CD4-positive, CD25-positive, alpha-beta regulatory T cell (primary cell): Measurements from ENCODE around the gene EPS8L3. TPM values are rescaled to one million over a fixed set of nuclear protein-coding genes. Genes with fewer than 3 reads are reported as not detected.
A peak's percentile ranks its signal among the peaks of the same experiment; 100 is the strongest.

Experiments
- ATAC-seq, 2 donors: fragments of 150-1000 bp; cut with Tn5 transposase; one replicate each; pipeline ENCODE4 v1.10.0; 2021; ENCODE audit warnings: low read depth in 2 of 2, moderate number of reproducible peaks in 2 of 2, moderate library complexity in 1 of 2
- DNase-seq, 3 donors: peaks; one replicate each; pipeline versions ENCODE4 v3.0.0 to v3.0.0-alpha.2; 2012 to 2022; ENCODE audit warnings: mixed read lengths in 1 of 3
- H3K27ac ChIP-seq: one replicate; pipeline ENCODE4 v1.7.0; 2013; ENCODE audit warnings: mild to moderate bottlenecking, low read length; ENCODE audit not compliant: insufficient read depth, poor library complexity, severe bottlenecking
- H3K27me3 ChIP-seq: one replicate; pipeline ENCODE4 v1.7.0; 2013; ENCODE audit warnings: low read length; ENCODE audit not compliant: control insufficient read depth, insufficient read depth
- H3K36me3 ChIP-seq: one replicate; pipeline ENCODE4 v1.7.0; 2013; ENCODE audit warnings: mild to moderate bottlenecking, low read length, moderate library complexity; ENCODE audit not compliant: control insufficient read depth, insufficient read depth
- H3K4me1 ChIP-seq: 2 replicates; pipeline ENCODE4 v1.7.0; 2013; ENCODE audit warnings: mild to moderate bottlenecking, low read length; ENCODE audit not compliant: insufficient read depth, control insufficient read depth, poor library complexity, severe bottlenecking
- H3K4me3 ChIP-seq: one replicate; pipeline ENCODE4 v1.7.0; 2013; ENCODE audit warnings: low read depth, mild to moderate bottlenecking, low read length, moderate library complexity
- H3K9me3 ChIP-seq, 2 experiments: 1 replicate in 1 of 2; 2 replicates in 1 of 2; pipeline ENCODE4 v1.7.0; 2013; ENCODE audit warnings: low read length in 2 of 2, mild to moderate bottlenecking in 1 of 2, moderate library complexity in 1 of 2; ENCODE audit not compliant: control insufficient read depth in 2 of 2
- H3K27ac Mint-ChIP-seq, 3 donors: one replicate each; pipeline ENCODE4 v1.8.0; 2020 to 2022; ENCODE audit warnings: mild to moderate bottlenecking in 3 of 3, mixed read lengths in 3 of 3, moderate library complexity in 2 of 3
- H3K27me3 Mint-ChIP-seq: one replicate; pipeline ENCODE4 v1.8.0; 2022; ENCODE audit warnings: mild to moderate bottlenecking, mixed read lengths
- H3K36me3 Mint-ChIP-seq: one replicate; pipeline ENCODE4 v1.8.0; 2020; ENCODE audit warnings: mixed read lengths
- H3K4me1 Mint-ChIP-seq, 4 donors: one replicate each; pipeline ENCODE4 v1.8.0; 2020 to 2022; ENCODE audit warnings: mixed read lengths in 4 of 4, mild to moderate bottlenecking in 1 of 4
- H3K4me3 Mint-ChIP-seq, 4 donors: one replicate each; pipeline ENCODE4 v1.8.0; 2020 to 2022; ENCODE audit warnings: mild to moderate bottlenecking in 4 of 4, mixed read lengths in 4 of 4, moderate library complexity in 3 of 4
- H3K9me3 Mint-ChIP-seq, 7 donors: one replicate each; pipeline ENCODE4 v1.8.0; 2020 to 2022; ENCODE audit warnings: mixed read lengths in 7 of 7, mild to moderate bottlenecking in 3 of 7, moderate library complexity in 2 of 7
- polyA plus RNA-seq, 4 donors: library from polyadenylated mRNA; unstranded; fragments of 300-500 nt; fragmentation: Illumina TruSeq; gene quantifications; one replicate each; pipeline ENCODE4 v1.2.3, GENCODE V29; 2021
- total RNA-seq: library from RNA; stranded (reverse); gene quantifications from one replicate; pipeline ENCODE4 v1.2.3, GENCODE V29; 2022

Gene EPS8L3
- total and polyA plus RNA-seq, 5 donors from 2014 or later = not detected

DNA sequence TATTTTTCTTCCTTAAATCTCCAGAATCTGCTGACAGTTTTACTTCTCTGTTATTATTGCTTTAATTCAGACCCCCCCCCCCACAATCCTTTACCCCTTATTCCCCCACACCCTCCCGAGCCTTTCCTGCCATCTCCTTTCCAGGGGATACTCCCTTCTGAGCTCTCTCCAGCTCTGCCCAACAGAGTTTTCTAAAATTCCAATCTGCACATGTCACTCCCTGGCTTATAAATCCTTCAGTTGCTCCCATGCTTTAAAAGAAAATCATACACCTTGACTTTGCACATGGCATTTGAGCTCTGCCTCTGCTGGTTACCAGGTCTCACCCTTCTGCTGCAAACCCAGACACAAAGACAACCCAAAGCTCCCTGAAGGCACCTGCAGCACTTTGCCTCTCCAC is 11.7 kb upstream of the EPS8L3 start:
- Mint-ChIP-seq H3K4me1 (peaks cover 2 to 14% (median 11%) of the 10 kb centered on the region in 4 donors), H3K27ac (no peak overlapping the region), H3K36me3 (no peaks in the 10 kb centered on the region), H3K27me3 (peaks cover 4% of the 10 kb centered on the region), H3K4me3 (no peak overlapping the region), H3K9me3 (peaks cover 0 to under 1% (median 0%) of the 10 kb centered on the region in 7 donors)
- Histone ChIP-seq H3K27me3 (no peaks in the 10 kb centered on the region), H3K27ac (no peak overlapping the region), H3K4me1 (peaks cover 5% of the 10 kb centered on the region), H3K36me3 (no peaks in the 10 kb centered on the region), H3K9me3 (no peaks in the 10 kb centered on the region), H3K4me3 (no peak overlapping the region)
- no peak for ATAC-seq
- no peak for DNase-seq

DNA sequence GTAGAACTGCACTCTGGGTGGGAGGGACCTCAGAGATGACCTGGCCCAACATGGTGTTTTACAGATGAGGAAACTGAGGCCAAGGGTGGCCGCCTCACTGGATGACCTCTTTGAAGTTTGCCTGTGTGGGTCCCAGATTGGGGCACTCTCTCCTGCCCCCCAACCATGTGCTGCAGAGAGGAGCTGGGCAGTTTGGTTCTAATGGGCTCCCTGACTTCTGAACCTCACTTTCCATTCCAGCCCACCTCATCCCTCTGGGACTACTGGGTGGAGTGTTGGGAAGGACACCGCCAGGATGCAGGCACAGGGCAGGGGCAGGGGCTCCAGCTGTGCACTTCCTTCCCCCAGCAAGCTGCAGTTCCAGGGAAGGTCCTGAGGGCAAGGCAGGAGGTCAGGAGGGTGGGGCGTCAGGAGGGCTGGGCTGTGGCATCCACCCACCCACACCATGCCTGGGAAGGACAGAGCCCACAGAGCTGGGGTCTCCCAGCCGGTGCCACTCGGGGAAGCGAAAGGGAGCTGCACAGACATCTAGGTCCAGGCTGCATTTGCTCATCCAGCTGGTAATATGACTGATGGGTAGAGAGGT is 10.3 kb upstream of the EPS8L3 start:
- Histone ChIP-seq H3K4me1 (peaks cover 5% of the 10 kb centered on the region), H3K27ac (no peak overlapping the region), H3K36me3 (no peaks in the 10 kb centered on the region), H3K4me3 (no peak overlapping the region), H3K9me3 (no peaks in the 10 kb centered on the region), H3K27me3 (no peaks in the 10 kb centered on the region)
- Mint-ChIP-seq H3K4me1 (peaks cover 2 to 14% (median 11%) of the 10 kb centered on the region in 4 donors), H3K9me3 (no peaks in the 10 kb centered on the region), H3K4me3 (no peak overlapping the region), H3K36me3 (no peaks in the 10 kb centered on the region), H3K27ac (no peak overlapping the region), H3K27me3 (peaks cover 4% of the 10 kb centered on the region)
- ATAC-seq (no peak), DNase-seq (no peak)

DNA sequence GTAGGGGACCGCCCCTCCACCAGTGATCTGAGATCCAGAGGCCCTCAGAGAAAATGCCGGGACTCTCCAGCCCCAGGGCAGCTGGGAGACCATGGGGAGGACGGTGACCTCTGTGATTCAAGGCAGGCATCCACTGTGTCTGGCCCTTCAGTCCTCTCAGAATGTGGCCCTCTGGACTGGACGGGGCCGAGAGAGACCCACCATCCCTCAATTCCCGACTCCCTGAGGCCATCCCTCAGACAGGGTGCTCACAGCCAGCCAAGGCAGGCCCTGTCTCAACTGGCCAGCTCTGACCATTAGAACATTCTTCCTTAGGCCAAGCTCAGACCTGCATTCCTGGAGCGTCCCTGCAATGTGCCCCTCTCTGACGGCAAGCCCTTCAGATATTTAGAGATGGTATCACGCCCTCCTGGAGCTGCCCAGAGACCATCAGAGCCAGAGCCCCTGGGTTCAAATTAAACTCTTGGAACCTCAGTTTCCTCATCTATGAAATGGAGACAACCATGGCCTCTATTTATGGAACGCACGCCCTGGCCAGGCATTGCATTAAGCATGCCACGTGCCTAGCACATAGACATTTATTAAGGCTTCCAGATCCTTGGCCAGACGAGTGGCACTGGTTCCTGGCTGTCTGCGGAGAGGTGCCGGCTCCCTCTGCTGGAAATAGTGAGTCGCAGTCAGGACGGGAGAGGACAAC is 9.6 kb upstream of the EPS8L3 start:
- peaks cover 2 to 14% (median 11%) of the 10 kb centered on the region in 4 donors for H3K4me1 Mint-ChIP-seq
- no peak overlapping the region for H3K4me3 Mint-ChIP-seq
- no peaks in the 10 kb centered on the region for H3K36me3 Mint-ChIP-seq
- Histone ChIP-seq H3K27ac (no peak overlapping the region), H3K27me3 (no peaks in the 10 kb centered on the region), H3K9me3 (no peaks in the 10 kb centered on the region), H3K4me1 (peaks cover 5% of the 10 kb centered on the region), H3K4me3 (no peak overlapping the region), H3K36me3 (no peaks in the 10 kb centered on the region)
- no peak overlapping the region for H3K27ac Mint-ChIP-seq
- DNase-seq (peak; percentile 44 to 80 (median 66)), ATAC-seq (peak; percentile 81 to 86)
- H3K27me3 Mint-ChIP-seq = peaks cover 4% of the 10 kb centered on the region
- no peaks in the 10 kb centered on the region for H3K9me3 Mint-ChIP-seq

DNA sequence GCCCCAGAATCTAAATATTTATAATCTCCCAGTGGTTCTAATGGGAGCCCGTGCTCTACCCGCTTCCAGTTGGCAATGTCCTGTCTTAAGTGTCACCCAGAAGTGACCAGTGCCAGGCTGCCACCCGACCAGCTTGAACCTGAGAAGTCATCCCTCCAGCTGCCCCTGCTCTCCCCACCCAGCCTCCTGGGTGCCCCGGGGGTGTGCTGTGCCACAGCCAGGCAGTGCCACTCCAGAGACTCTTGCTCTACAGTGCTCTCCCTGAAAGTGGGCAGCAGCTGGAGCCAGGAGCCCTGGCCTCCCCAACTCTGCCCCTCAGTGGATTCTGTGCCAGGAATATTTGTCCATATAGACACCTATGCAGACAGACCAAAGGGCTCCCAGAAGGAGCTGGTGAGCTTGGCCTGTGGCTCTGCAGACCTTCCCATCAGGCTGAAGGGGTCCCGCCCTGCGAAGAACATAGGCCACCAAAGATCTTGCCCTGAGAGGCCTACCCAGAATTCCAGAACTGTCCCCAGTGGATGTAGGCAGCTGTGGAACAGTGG is 9.0 kb upstream of the EPS8L3 start:
- H3K4me1 Mint-ChIP-seq = peaks cover 2 to 14% (median 11%) of the 10 kb centered on the region in 4 donors
- no peak overlapping the region for H3K4me3 Mint-ChIP-seq
- Histone ChIP-seq H3K36me3 (no peaks in the 10 kb centered on the region), H3K27ac (no peak overlapping the region), H3K9me3 (no peaks in the 10 kb centered on the region), H3K4me1 (peaks cover 5% of the 10 kb centered on the region), H3K4me3 (no peak overlapping the region), H3K27me3 (no peaks in the 10 kb centered on the region)
- H3K9me3 Mint-ChIP-seq = no peaks in the 10 kb centered on the region
- no peak for DNase-seq
- ATAC-seq = no peak
- H3K36me3 Mint-ChIP-seq = no peaks in the 10 kb centered on the region
- peaks cover 4% of the 10 kb centered on the region for H3K27me3 Mint-ChIP-seq
- no peak overlapping the region for H3K27ac Mint-ChIP-seq

DNA sequence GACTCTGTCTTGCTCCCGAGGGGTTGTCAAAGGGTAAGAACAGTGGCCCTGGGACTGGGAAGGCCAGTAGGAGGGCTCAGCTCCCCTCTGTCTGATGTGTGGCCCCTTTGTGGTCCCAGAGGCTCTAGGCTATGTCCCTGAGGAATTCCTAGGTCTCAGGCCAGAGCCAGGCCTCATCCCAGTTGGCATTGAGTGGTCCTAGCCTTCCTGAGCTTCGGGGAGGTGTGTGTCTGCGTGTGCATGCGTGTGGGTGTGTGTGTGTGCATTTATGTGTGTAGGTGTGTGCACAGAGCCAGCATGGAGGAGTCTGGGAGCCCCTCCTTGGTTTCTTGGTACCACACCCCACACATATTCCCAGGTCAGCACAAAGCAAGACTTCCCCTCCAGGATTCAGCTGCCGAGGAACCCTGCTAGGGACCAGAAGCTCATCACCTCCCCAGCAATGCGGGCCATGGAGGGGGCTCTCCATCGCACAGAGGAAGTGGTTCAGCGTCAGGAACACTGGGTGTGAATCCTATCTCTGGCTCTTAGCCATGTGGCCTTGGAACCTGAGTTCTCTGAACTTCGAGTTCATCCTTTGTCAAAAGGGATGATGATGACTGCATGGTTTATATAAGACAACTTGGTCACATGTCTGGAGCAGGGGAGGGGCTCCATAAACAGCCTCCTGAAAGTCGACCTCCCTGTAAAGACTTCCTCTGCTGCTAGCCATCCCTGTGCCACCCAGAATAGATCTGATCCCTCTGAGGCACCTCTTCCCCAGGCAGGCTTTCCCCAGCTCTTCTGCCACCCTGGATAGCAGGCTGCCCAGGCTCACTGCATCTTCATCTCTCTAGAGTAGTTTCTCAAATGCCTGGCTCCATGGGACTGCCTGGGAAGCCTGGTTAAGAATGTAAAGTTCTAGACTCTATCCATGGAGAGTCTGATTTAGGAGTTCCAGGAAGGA is 8.3 kb upstream of the EPS8L3 start:
- Histone ChIP-seq H3K27ac (no peak overlapping the region), H3K36me3 (no peaks in the 10 kb centered on the region), H3K4me3 (no peak overlapping the region), H3K9me3 (no peaks in the 10 kb centered on the region), H3K27me3 (no peaks in the 10 kb centered on the region), H3K4me1 (peaks cover 1% of the 10 kb centered on the region)
- Mint-ChIP-seq H3K9me3 (no peaks in the 10 kb centered on the region), H3K36me3 (no peaks in the 10 kb centered on the region), H3K4me1 (peaks cover 2 to 14% (median 5%) of the 10 kb centered on the region in 4 donors), H3K27me3 (peaks cover 4% of the 10 kb centered on the region), H3K4me3 (no peak overlapping the region), H3K27ac (peak overlapping the region in 1 of 3 donors; percentile 50)
- ATAC-seq (no peak), DNase-seq (no peak)

DNA sequence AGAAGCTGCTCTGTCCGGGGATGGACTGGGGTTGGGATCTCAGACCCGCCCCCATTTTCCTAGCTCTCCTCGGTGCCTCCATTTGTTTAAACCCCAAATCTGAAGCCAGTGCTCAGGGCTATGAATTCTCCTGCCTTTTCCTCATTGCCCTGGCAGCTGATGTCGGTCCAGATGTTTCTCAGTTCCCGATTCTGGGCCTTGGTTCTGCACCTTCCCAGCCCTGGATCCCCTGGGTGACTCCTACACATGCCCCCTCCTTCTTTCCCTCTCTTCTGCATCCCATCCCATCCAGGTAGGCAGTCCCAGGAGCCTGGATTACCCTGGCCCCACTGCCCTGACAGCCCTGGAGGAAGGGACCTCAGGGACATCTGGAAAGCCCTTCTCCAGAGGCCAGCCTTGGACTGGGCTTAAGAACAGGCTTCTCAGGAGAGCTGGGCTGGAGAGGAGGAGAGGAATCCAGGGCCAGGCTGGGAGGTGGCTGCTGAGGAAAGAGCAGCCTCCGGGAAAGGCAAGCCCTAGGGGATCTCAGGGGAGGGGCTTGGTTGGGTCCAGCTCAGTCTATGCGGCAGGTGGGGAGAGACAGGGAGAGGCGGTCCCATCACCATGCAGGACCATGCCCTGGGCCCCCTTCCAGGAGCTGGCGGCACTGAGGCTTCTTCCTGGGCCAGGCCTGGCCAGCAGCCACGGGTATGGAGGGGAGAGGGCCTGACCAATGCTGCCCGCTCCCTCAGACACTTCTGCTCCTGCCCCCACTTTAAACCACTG is 6.8 kb upstream of the EPS8L3 start:
- Histone ChIP-seq H3K27ac (no peak overlapping the region), H3K27me3 (no peaks in the 10 kb centered on the region), H3K9me3 (no peaks in the 10 kb centered on the region), H3K36me3 (no peaks in the 10 kb centered on the region), H3K4me1 (no peaks in the 10 kb centered on the region), H3K4me3 (no peak overlapping the region)
- H3K36me3 Mint-ChIP-seq = no peaks in the 10 kb centered on the region
- no peaks in the 10 kb centered on the region for H3K9me3 Mint-ChIP-seq
- DNase-seq = no peak
- ATAC-seq = no peak
- H3K4me3 Mint-ChIP-seq = no peak overlapping the region
- peaks cover 4% of the 10 kb centered on the region for H3K27me3 Mint-ChIP-seq
- peaks cover 0 to 8% (median 4%) of the 10 kb centered on the region in 4 donors for H3K4me1 Mint-ChIP-seq
- H3K27ac Mint-ChIP-seq = peak overlapping the region in 1 of 3 donors; percentile 72
